K562 (cell line): ENCODE measurements around the gene FBXL13. TPM values are rescaled to one million over a fixed set of nuclear protein-coding genes. Genes with fewer than 3 reads are reported as not detected.

Experiments used
- ESRRB ChIP-seq: fragments of 250-450 bp; sonication (Bioruptor Pico); IDR thresholded peaks from 2 replicates; pipeline ENCODE4 v1.5.0; 2020; ENCODE audit warnings: mild to moderate bottlenecking, moderate library complexity, borderline replicate concordance
- ETV5 ChIP-seq: sonication (generic); formaldehyde crosslinking; IDR thresholded peaks from 2 replicates; pipeline ENCODE4 v1.4.0; 2020; ENCODE audit warnings: low read depth, mild to moderate bottlenecking, missing genetic modification reagents
- FOXK1 ChIP-seq: sonication (generic); formaldehyde crosslinking; IDR thresholded peaks from 2 replicates; pipeline ENCODE4 v1.8.0; 2022; ENCODE audit warnings: missing genetic modification reagents, mild to moderate bottlenecking, borderline replicate concordance
- GATA2 ChIP-seq: sonication (generic); formaldehyde crosslinking; IDR thresholded peaks from 2 replicates; pipeline ENCODE4 v1.4.0; 2020; ENCODE audit warnings: mild to moderate bottlenecking, missing genetic modification reagents
- GTF2E2 ChIP-seq: fragments of 200-800 bp; sonication (Bioruptor generic); IDR thresholded peaks from 2 replicates; pipeline ENCODE4 v1.6.1; 2016; ENCODE audit warnings: missing genetic modification characterization, missing compliant biosample characterization
- GTF2F1 ChIP-seq: IDR thresholded peaks from 2 replicates; pipeline ENCODE4 v1.6.1; 2011; ENCODE audit warnings: low read depth, low read length, improper control_type of control experiment
- KLF13 ChIP-seq: fragments of 450-650 bp; IDR thresholded peaks from 2 replicates; pipeline ENCODE4 v1.6.1; 2016; ENCODE audit warnings: missing genetic modification characterization, low read depth, mild to moderate bottlenecking, missing compliant biosample characterization, moderate library complexity, borderline replicate concordance
- L3MBTL2 ChIP-seq: fragments of 450-650 bp; IDR thresholded peaks from 2 replicates; pipeline ENCODE4 v1.6.1; 2016; ENCODE audit warnings: mild to moderate bottlenecking, moderate library complexity
- MCM2 ChIP-seq: fragments of 450-650 bp; IDR thresholded peaks from 2 replicates; pipeline ENCODE4 v1.6.1; 2017; ENCODE audit warnings: low read depth, mild to moderate bottlenecking
- MTA3 ChIP-seq: fragments of 450-650 bp; formaldehyde crosslinking; IDR thresholded peaks from 2 replicates; pipeline ENCODE4 v1.6.1; 2017; ENCODE audit warnings: mild to moderate bottlenecking, borderline replicate concordance
- NFATC3 ChIP-seq: fragments of 450-650 bp; IDR thresholded peaks from 2 replicates; pipeline ENCODE4 v1.6.1; 2017; ENCODE audit warnings: mild to moderate bottlenecking
- PML ChIP-seq: IDR thresholded peaks from 2 replicates; pipeline ENCODE4 v1.6.1; 2012; ENCODE audit warnings: low read length, inconsistent platforms
- POLR2B ChIP-seq: fragments of 450-650 bp; IDR thresholded peaks from 2 replicates; pipeline ENCODE4 v1.6.1; 2018; ENCODE audit warnings: low read depth; ENCODE audit not compliant: partially characterized antibody
- TBP ChIP-seq: optimal IDR thresholded peaks from 2 replicates; pipeline ENCODE3; 2011; ENCODE audit warnings: low read depth, low read length, improper control_type of control experiment
- ZBTB8A ChIP-seq: fragments of 450-650 bp; IDR thresholded peaks from 2 replicates; pipeline ENCODE4 v1.6.1; 2018; ENCODE audit warnings: mild to moderate bottlenecking, moderate library complexity; ENCODE audit not compliant: partially characterized antibody
- ZEB2 ChIP-seq: fragments of 450-650 bp; IDR thresholded peaks from 2 replicates; pipeline ENCODE4 v1.6.1; 2016
- polyA plus RNA-seq, 8 experiments: library from polyadenylated mRNA; depleted of rRNA in 4 of 8; stranded (reverse) in 5 of 8; unstranded in 3 of 8; fragments of >200 nt; fragmentation: Nextera tagmentation in 2 of 8; fragmentation: Illumina TruSeq in 1 of 8; extraction: Ambion mirVana in 2 of 8; extraction: Trizol in 1 of 8; gene quantifications; 2 replicates each; pipeline versions ENCODE4 v1.2.1 to v1.2.3, GENCODE V29; 2011 to 2014; ENCODE audit warnings: inconsistent platforms in 1 of 8, missing spikeins in 1 of 8
- total RNA-seq, 7 experiments: library from RNA; depleted of rRNA in 6 of 7; stranded (reverse); fragments of >200 nt in 6 of 7; fragmentation: Illumina TruSeq in 2 of 7; extraction: Trizol in 2 of 7; gene quantifications; 2 replicates each; pipeline versions ENCODE4 v1.2.1 to v1.2.3, GENCODE V29; 2011 to 2021; ENCODE audit warnings: low replicate concordance in 1 of 7
- TF ChIP-seq, protein P1 (sequence below): sonication (generic); formaldehyde crosslinking; IDR thresholded peaks from 2 replicates; pipeline ENCODE4 v1.8.1; 2023; ENCODE audit warnings: mild to moderate bottlenecking, missing genetic modification reagents
- TF ChIP-seq, protein P2 (sequence below), 2 experiments: fragments of 150-350 bp in 1 of 2; IDR thresholded peaks; 2 replicates each; pipeline ENCODE4 v1.6.1; 2012 to 2016; ENCODE audit warnings: low read depth in 2 of 2, low read length in 2 of 2, mild to moderate bottlenecking in 1 of 2, moderate library complexity in 1 of 2
- TF ChIP-seq, protein P3 (sequence below): fragments of 450-650 bp; IDR thresholded peaks from 2 replicates; pipeline ENCODE4 v1.6.1; 2016; ENCODE audit warnings: borderline replicate concordance
- TF ChIP-seq, protein P4 (sequence below): fragments of 250-450 bp; sonication (Bioruptor Pico); IDR thresholded peaks from 2 replicates; pipeline ENCODE4 v1.8.0; 2021; ENCODE audit warnings: borderline replicate concordance, mild to moderate bottlenecking, moderate library complexity; ENCODE audit not compliant: poor library complexity, severe bottlenecking

The FBXL13 gene
- total and polyA plus RNA-seq, 9 of the 15 experiments (the other 6 are each of a cell fraction or from before 2014, with no cell fraction given): 16.3 to 55.0 (median 25.4) TPM

DNA sequence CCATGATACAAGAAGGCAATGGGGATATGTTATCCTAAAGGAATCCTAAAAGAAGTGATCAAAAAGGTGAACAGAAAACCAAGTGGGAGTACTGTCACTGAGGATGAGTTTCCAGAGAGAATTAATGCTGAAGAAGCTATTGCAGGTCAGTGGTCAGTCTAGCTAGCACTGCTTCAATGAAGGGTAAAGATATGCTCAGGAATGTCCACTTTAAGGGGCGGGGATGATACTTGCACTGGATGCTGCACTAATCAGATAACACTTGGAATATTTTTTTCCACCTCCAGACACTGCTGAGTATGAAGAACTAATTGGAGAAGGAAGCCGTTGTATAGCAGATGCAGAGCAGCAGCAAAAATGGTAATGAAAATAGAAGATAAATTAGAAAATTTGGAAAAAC, 86.5 kb downstream of the FBXL13 start (continued):
- TF ChIP-seq, protein P1, sequence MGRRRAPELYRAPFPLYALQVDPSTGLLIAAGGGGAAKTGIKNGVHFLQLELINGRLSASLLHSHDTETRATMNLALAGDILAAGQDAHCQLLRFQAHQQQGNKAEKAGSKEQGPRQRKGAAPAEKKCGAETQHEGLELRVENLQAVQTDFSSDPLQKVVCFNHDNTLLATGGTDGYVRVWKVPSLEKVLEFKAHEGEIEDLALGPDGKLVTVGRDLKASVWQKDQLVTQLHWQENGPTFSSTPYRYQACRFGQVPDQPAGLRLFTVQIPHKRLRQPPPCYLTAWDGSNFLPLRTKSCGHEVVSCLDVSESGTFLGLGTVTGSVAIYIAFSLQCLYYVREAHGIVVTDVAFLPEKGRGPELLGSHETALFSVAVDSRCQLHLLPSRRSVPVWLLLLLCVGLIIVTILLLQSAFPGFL (CRISPR knock-in tag): no peak
- TF ChIP-seq GTF2F1: no peak
- 0 out of 2 replicates have a peak, but pooled peaks have one; percentile 12 for TF ChIP-seq ETV5
- TF ChIP-seq GTF2E2: no peak
- TF ChIP-seq ZBTB8A: no peak
- TF ChIP-seq, protein P2, sequence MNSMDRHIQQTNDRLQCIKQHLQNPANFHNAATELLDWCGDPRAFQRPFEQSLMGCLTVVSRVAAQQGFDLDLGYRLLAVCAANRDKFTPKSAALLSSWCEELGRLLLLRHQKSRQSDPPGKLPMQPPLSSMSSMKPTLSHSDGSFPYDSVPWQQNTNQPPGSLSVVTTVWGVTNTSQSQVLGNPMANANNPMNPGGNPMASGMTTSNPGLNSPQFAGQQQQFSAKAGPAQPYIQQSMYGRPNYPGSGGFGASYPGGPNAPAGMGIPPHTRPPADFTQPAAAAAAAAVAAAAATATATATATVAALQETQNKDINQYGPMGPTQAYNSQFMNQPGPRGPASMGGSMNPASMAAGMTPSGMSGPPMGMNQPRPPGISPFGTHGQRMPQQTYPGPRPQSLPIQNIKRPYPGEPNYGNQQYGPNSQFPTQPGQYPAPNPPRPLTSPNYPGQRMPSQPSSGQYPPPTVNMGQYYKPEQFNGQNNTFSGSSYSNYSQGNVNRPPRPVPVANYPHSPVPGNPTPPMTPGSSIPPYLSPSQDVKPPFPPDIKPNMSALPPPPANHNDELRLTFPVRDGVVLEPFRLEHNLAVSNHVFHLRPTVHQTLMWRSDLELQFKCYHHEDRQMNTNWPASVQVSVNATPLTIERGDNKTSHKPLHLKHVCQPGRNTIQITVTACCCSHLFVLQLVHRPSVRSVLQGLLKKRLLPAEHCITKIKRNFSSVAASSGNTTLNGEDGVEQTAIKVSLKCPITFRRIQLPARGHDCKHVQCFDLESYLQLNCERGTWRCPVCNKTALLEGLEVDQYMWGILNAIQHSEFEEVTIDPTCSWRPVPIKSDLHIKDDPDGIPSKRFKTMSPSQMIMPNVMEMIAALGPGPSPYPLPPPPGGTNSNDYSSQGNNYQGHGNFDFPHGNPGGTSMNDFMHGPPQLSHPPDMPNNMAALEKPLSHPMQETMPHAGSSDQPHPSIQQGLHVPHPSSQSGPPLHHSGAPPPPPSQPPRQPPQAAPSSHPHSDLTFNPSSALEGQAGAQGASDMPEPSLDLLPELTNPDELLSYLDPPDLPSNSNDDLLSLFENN (IDR thresholded peaks at IDR 0.05; ENCODE audit: low read depth in 2 of 2, low read length in 2 of 2): no peak
- TF ChIP-seq, protein P3, sequence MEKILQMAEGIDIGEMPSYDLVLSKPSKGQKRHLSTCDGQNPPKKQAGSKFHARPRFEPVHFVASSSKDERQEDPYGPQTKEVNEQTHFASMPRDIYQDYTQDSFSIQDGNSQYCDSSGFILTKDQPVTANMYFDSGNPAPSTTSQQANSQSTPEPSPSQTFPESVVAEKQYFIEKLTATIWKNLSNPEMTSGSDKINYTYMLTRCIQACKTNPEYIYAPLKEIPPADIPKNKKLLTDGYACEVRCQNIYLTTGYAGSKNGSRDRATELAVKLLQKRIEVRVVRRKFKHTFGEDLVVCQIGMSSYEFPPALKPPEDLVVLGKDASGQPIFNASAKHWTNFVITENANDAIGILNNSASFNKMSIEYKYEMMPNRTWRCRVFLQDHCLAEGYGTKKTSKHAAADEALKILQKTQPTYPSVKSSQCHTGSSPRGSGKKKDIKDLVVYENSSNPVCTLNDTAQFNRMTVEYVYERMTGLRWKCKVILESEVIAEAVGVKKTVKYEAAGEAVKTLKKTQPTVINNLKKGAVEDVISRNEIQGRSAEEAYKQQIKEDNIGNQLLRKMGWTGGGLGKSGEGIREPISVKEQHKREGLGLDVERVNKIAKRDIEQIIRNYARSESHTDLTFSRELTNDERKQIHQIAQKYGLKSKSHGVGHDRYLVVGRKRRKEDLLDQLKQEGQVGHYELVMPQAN: no peak
- TF ChIP-seq L3MBTL2: 0 out of 2 replicates have a peak, but pooled peaks have one; percentile 20
- TF ChIP-seq, protein P4, sequence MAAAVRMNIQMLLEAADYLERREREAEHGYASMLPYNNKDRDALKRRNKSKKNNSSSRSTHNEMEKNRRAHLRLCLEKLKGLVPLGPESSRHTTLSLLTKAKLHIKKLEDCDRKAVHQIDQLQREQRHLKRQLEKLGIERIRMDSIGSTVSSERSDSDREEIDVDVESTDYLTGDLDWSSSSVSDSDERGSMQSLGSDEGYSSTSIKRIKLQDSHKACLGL (CRISPR knock-in tag): no peak
- no peak for TF ChIP-seq FOXK1
- TF ChIP-seq TBP: no peak
- TF ChIP-seq KLF13 (tag): peak; percentile 20; the same call in 1 of the 2 replicates
- no peak for TF ChIP-seq GATA2 (CRISPR knock-in tag)
- TF ChIP-seq ZEB2: 0 out of 2 replicates have a peak, but pooled peaks have one; percentile 44
- no peak for TF ChIP-seq MTA3
- TF ChIP-seq ESRRB (CRISPR knock-in tag): no peak
- TF ChIP-seq POLR2B: peak; percentile 14
- no peak for TF ChIP-seq PML
- TF ChIP-seq NFATC3: no peak
- no peak for TF ChIP-seq MCM2
